Ovary (tissue), 3 donors: ENCODE results near the gene SPATA9.

Experiments used
- POLR2A ChIP-seq: fragments of 450-650 bp; IDR thresholded peaks from one replicate; pipeline ENCODE4 v1.6.1; 2017; ENCODE audit warnings: antibody characterized with exemption, mild to moderate bottlenecking, moderate library complexity
- TF ChIP-seq, protein P1 (sequence below), 3 donors: fragments of 450-650 bp in 2 of 3; fragments of 200-600 bp in 1 of 3; IDR thresholded peaks; one replicate each; pipeline versions ENCODE4 v1.5.1 to v1.8.0; 2016 to 2022; ENCODE audit warnings: antibody characterized with exemption in 3 of 3, mild to moderate bottlenecking in 1 of 3
- donor health status: DM: no; HTN: no; CAD: no.

DNA sequence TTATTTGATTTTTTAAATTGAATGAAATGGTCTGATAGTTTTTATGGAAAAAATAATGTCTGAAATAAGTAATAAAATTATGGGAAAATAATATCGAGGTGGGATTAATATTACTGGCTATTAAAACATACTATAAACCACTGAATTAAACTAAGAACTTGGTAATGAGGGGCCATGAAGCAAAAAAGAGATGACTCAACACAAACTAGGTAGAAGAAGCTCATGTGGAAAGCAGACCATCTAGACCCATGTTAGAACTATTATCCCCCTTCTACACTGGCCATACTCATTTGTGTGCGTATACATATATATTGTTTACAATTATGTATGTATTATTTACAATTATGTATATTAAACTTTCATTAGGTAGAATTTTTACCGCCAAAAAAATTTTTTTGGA, 71.4 kb downstream of the SPATA9 start:
- TF ChIP-seq POLR2A, result no peak
- TF ChIP-seq, protein P1, sequence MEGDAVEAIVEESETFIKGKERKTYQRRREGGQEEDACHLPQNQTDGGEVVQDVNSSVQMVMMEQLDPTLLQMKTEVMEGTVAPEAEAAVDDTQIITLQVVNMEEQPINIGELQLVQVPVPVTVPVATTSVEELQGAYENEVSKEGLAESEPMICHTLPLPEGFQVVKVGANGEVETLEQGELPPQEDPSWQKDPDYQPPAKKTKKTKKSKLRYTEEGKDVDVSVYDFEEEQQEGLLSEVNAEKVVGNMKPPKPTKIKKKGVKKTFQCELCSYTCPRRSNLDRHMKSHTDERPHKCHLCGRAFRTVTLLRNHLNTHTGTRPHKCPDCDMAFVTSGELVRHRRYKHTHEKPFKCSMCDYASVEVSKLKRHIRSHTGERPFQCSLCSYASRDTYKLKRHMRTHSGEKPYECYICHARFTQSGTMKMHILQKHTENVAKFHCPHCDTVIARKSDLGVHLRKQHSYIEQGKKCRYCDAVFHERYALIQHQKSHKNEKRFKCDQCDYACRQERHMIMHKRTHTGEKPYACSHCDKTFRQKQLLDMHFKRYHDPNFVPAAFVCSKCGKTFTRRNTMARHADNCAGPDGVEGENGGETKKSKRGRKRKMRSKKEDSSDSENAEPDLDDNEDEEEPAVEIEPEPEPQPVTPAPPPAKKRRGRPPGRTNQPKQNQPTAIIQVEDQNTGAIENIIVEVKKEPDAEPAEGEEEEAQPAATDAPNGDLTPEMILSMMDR (IDR thresholded peaks at IDR 0.05), result no peak
